SK-N-SH treated with all-trans-retinoic acid at 6 μM for 48 hours (cell line): ENCODE measurements around the gene DISP1.

ENCODE experiments used
- ATAC-seq: fragments of 200-7000 bp; cut with Tn5 transposase; 3 replicates; pipeline ENCODE4 v1.9.1; 2020; ENCODE audit warnings: mild to moderate bottlenecking, moderate library complexity
- BACH2 ChIP-seq: fragments of 250-450 bp; sonication (Bioruptor Pico); IDR thresholded peaks from 2 replicates; pipeline ENCODE4 v1.9.0; 2021; ENCODE audit warnings: mild to moderate bottlenecking, borderline replicate concordance
- CSDC2 ChIP-seq: fragments of 250-450 bp; sonication (Bioruptor Pico); IDR thresholded peaks from 2 replicates; pipeline ENCODE4 v1.5.0; 2020; ENCODE audit warnings: mild to moderate bottlenecking, moderate library complexity
- OSR1 ChIP-seq: fragments of 250-450 bp; sonication (Bioruptor Pico); IDR thresholded peaks from 2 replicates; pipeline ENCODE4 v1.8.0; 2022; ENCODE audit warnings: moderate library complexity, mild to moderate bottlenecking, inconsistent platforms
- POU6F1 ChIP-seq: fragments of 250-450 bp; sonication (Bioruptor Pico); IDR thresholded peaks from 2 replicates; pipeline ENCODE4 v1.8.0; 2021; ENCODE audit warnings: low read depth, mild to moderate bottlenecking, moderate library complexity, borderline replicate concordance
- RARB ChIP-seq: fragments of 250-450 bp; sonication (Bioruptor Pico); IDR thresholded peaks from 2 replicates; pipeline ENCODE4 v1.8.0; 2021; ENCODE audit warnings: mild to moderate bottlenecking, moderate library complexity

The DISP1 gene

DNA sequence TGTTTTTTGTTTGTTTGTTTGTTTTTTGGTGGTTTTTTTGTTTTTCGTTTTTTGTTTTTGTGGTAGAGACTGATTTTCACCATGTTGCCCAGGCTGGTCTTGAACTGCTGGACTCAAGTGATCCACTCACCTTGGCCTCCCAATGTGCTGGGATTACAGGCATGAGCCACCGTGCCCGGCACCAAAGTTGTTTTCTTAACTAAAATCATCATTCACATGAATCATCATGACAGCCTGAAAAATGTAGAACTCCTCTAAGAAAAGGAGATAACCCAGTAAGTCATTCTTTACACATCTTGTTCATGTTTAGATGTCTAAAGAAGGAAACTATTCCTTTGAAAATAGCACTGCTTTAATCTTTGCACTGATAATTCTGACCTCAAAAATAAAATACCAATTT, 37.5 kb downstream of the DISP1 start (continued):
- TF ChIP-seq POU6F1 (CRISPR knock-in tag) (no peak), BACH2 (CRISPR knock-in tag) (no peak)

GRCh38 chr1:222861062-222861461, 46.2 kb downstream of the DISP1 start:
- no peak for ATAC-seq
- TF ChIP-seq CSDC2 (CRISPR knock-in tag) (no peak), RARB (CRISPR knock-in tag) (no peak), OSR1 (no peak)
- TF ChIP-seq, all 23 proteins: peak for 0
